ENCODE measurements around the gene VTI1A.
A peak's percentile ranks its signal among the peaks of the same experiment; 100 is the strongest.
"Not testable (repeated sequence)": the region's sequence is repeated elsewhere in the genome, so short reads cannot be mapped to it uniquely, and the experiment has no call there.

Gene VTI1A

GRCh38 chr10:112542823-112543222 is 95.8 kb downstream of the VTI1A start:
- CTCF ChIA-PET; H3K4me3 ChIP-seq (ENCODE audit: low read depth, low read length); H3K4me1 ChIP-seq (ENCODE audit: control insufficient read depth, insufficient read depth, low read length); H3K27ac ChIP-seq (ENCODE audit: extremely low read depth, low read depth, low read length); H3K36me3 ChIP-seq (ENCODE audit: control insufficient read depth in 2 of 2, insufficient read depth in 1 of 2, low read length in 2 of 2); H3K9me3 ChIP-seq (ENCODE audit: control insufficient read depth, insufficient read depth, low read depth, low read length); POLR2A ChIA-PET: not testable (repeated sequence)
- TF ChIP-seq, protein P1, sequence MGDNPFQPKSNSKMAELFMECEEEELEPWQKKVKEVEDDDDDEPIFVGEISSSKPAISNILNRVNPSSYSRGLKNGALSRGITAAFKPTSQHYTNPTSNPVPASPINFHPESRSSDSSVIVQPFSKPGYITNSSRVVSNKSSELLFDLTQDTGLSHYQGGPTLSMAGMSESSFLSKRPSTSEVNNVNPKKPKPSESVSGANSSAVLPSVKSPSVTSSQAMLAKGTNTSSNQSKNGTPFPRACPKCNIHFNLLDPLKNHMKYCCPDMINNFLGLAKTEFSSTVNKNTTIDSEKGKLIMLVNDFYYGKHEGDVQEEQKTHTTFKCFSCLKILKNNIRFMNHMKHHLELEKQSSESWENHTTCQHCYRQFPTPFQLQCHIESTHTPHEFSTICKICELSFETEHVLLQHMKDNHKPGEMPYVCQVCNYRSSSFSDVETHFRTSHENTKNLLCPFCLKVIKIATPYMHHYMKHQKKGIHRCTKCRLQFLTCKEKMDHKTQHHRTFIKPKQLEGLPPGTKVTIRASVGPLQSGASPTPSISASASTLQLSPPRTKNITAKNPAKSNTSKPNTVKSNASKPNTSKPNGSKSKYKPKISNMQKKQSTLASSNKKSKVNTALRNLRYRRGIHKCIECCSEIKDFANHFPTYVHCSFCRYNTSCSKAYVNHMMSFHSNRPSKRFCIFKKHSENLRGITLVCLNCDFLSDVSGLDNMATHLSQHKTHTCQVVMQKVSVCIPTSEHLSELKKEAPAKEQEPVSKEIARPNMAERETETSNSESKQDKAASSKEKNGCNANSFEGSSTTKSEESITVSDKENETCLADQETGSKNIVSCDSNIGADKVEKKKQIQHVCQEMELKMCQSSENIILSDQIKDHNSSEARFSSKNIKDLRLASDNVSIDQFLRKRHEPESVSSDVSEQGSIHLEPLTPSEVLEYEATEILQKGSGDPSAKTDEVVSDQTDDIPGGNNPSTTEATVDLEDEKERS (tag by site-specific recombination; IDR thresholded peaks at IDR 0.05) = 0 out of 2 replicates have a peak, but pooled peaks have one; percentile 8
- TF ChIP-seq ZNF146 (tag by site-specific recombination; IDR thresholded peaks at IDR 0.05) = peak; percentile 88
- TF ChIP-seq, protein P2, sequence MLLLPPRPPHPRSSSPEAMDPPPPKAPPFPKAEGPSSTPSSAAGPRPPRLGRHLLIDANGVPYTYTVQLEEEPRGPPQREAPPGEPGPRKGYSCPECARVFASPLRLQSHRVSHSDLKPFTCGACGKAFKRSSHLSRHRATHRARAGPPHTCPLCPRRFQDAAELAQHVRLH (tag by site-specific recombination; IDR thresholded peaks at IDR 0.05) = peak; percentile 53; the same call in 1 of the 2 replicates

- Histone ChIP-seq H3K4me3 (ENCODE audit: low read depth, low read length) (no peak overlapping the region), H3K27ac (ENCODE audit: extremely low read depth, low read depth, low read length) (no peak overlapping the region), H3K9me3 (ENCODE audit: control insufficient read depth, insufficient read depth, low read depth, low read length) (no peaks in the 10 kb centered on the region), H3K36me3 (ENCODE audit: control insufficient read depth in 2 of 2, insufficient read depth in 1 of 2, low read length in 2 of 2) (no peaks in the 10 kb centered on the region), H3K4me1 (ENCODE audit: control insufficient read depth, insufficient read depth, low read length) (peaks cover 9% of the 10 kb centered on the region)
- CTCF ChIA-PET = interaction anchor here (0.6 kb wide), 1 partner anchor 63 kb away, joined by 5 read pairs; no protein-coding TSS in a partner anchor
- TF ChIP-seq ZNF555 (tag by site-specific recombination; conservative IDR thresholded peaks at IDR 0.05) = no peak
- TF ChIP-seq, protein P2 (tag by site-specific recombination; IDR thresholded peaks at IDR 0.05) = no peak
- no peak for TF ChIP-seq ATF2 (tag by site-specific recombination; IDR thresholded peaks at IDR 0.05; ENCODE audit: low read depth)
- TF ChIP-seq, protein P3, sequence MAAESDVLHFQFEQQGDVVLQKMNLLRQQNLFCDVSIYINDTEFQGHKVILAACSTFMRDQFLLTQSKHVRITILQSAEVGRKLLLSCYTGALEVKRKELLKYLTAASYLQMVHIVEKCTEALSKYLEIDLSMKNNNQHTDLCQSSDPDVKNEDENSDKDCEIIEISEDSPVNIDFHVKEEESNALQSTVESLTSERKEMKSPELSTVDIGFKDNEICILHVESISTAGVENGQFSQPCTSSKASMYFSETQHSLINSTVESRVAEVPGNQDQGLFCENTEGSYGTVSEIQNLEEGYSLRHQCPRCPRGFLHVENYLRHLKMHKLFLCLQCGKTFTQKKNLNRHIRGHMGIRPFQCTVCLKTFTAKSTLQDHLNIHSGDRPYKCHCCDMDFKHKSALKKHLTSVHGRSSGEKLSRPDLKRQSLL (tag by site-specific recombination; IDR thresholded peaks at IDR 0.05) = no peak
- POLR2A ChIA-PET = no interaction called here
Measured at GRCh38 chr10:112546474-112546873, 99.5 kb downstream of the VTI1A start.

DNA sequence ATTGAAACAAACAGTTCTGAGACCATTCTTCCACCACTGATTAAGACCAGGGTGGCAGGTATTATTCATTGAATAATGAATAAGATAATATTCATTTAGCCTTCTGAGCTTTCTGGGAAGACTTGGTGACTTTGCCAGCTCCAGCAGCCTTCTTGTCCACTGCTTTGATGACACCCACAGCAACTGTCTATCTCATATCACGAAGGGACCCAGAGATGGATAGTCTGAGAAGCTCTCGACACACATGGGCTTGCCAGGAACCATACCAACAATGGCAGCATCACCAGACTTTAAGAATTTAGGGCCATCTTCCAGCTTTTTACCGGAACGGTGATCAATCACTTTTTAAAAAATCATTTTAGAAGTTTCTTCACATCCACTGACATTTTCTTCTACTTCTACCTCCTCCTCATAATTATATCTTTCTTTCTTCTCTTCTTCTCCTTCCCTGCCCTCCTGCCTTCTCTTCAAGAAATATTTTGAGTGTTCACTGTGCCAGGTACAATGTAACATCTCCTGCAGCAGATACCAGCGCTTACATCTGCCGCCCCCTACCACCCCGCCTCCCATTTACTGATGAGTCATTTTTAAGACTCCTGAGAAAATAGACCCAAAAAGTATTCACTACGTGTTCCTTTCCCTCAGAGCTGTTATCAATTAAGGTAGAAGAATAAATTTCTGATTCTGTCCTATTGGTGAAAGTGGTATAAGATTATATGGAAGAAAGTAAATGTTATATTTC is 101.7 kb downstream of the VTI1A start:
- Histone ChIP-seq H3K4me1 (ENCODE audit: control insufficient read depth, insufficient read depth, low read length) (peaks cover 9% of the 10 kb centered on the region), H3K9me3 (ENCODE audit: control insufficient read depth, insufficient read depth, low read depth, low read length) (no peaks in the 10 kb centered on the region), H3K4me3 (ENCODE audit: low read depth, low read length) (no peak overlapping the region), H3K27ac (ENCODE audit: extremely low read depth, low read depth, low read length) (no peak overlapping the region), H3K36me3 (ENCODE audit: control insufficient read depth in 2 of 2, insufficient read depth in 1 of 2, low read length in 2 of 2) (no peaks in the 10 kb centered on the region)
- POLR2A ChIA-PET = no interaction called here
- CTCF ChIA-PET = interaction anchor here (1.4 kb wide), 1 partner anchor 16 kb away, joined by 3 read pairs; no protein-coding TSS in a partner anchor
- no peak for TF ChIP-seq ZNF335 (tag by site-specific recombination; conservative IDR thresholded peaks at IDR 0.05)
- TF ChIP-seq HOXD13 (CRISPR knock-in tag; IDR thresholded peaks at IDR 0.05; ENCODE audit: borderline replicate concordance) = no peak
- no peak for TF ChIP-seq ZNF639 (tag by site-specific recombination; IDR thresholded peaks at IDR 0.05)
- no peak for TF ChIP-seq ZNF660 (tag by site-specific recombination; IDR thresholded peaks at IDR 0.05)
- no peak for TF ChIP-seq ZNF654 (tag by site-specific recombination; IDR thresholded peaks at IDR 0.05; ENCODE audit: low read depth)
- TF ChIP-seq ZNF610 (tag by site-specific recombination; IDR thresholded peaks at IDR 0.05; ENCODE audit: borderline replicate concordance) = no peak
- TF ChIP-seq, protein P4, sequence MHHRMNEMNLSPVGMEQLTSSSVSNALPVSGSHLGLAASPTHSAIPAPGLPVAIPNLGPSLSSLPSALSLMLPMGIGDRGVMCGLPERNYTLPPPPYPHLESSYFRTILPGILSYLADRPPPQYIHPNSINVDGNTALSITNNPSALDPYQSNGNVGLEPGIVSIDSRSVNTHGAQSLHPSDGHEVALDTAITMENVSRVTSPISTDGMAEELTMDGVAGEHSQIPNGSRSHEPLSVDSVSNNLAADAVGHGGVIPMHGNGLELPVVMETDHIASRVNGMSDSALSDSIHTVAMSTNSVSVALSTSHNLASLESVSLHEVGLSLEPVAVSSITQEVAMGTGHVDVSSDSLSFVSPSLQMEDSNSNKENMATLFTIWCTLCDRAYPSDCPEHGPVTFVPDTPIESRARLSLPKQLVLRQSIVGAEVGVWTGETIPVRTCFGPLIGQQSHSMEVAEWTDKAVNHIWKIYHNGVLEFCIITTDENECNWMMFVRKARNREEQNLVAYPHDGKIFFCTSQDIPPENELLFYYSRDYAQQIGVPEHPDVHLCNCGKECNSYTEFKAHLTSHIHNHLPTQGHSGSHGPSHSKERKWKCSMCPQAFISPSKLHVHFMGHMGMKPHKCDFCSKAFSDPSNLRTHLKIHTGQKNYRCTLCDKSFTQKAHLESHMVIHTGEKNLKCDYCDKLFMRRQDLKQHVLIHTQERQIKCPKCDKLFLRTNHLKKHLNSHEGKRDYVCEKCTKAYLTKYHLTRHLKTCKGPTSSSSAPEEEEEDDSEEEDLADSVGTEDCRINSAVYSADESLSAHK (tag by site-specific recombination; IDR thresholded peaks at IDR 0.05) = no peak
- no peak for TF ChIP-seq GLI4 (tag by site-specific recombination; IDR thresholded peaks at IDR 0.05)
- no peak for TF ChIP-seq ZNF138 (tag by site-specific recombination; IDR thresholded peaks at IDR 0.05; ENCODE audit: borderline replicate concordance)
- TF ChIP-seq ZBTB21 (tag by site-specific recombination; IDR thresholded peaks at IDR 0.05) = no peak
- TF ChIP-seq ZNF692 (tag by site-specific recombination; IDR thresholded peaks at IDR 0.05) = no peak
